B cell (primary cell): ENCODE measurements around the gene NTRK2. TPM values are rescaled to one million over a fixed set of nuclear protein-coding genes. Genes with fewer than 3 reads are reported as not detected.

Experiments
- ATAC-seq: fragments of 200-7000 bp; cut with Tn5 transposase; one replicate; pipeline ENCODE4 v1.10.0; 2021; ENCODE audit warnings: low read depth, mild to moderate bottlenecking, moderate number of reproducible peaks, moderate library complexity
- CTCF ChIA-PET: fragments of 350-600 bp; sonication (Branson Sonifier 250); formaldehyde crosslinking; loops from one replicate; lab custom pipeline; 2021; ENCODE audit warnings: antibody characterized with exemption, inconsistent platforms; lab: Charles Lee
- POLR2A ChIA-PET: fragments of 350-600 bp; sonication (Branson Sonifier 250); formaldehyde crosslinking; loops from one replicate; lab custom pipeline; 2021; ENCODE audit warnings: antibody characterized with exemption; lab: Charles Lee
- DNase-seq: peaks from one replicate; pipeline ENCODE4 v3.0.0; 2013
- H2AFZ ChIP-seq: 2 replicates; pipeline ENCODE4 v1.6.1; 2012; ENCODE audit warnings: mild to moderate bottlenecking, low read depth, low read length; ENCODE audit not compliant: insufficient read depth, poor library complexity, severe bottlenecking
- H3K27ac ChIP-seq, 2 donors: 1 replicate in 1 of 2; 2 replicates in 1 of 2; pipeline ENCODE4 v1.5.1; 2012 to 2013; ENCODE audit warnings: low read length in 2 of 2, mild to moderate bottlenecking in 2 of 2, moderate library complexity in 1 of 2
- H3K27me3 ChIP-seq, 4 experiments: fragments of 200-600 bp in 1 of 4; sonication (generic) in 1 of 4; replicated peaks in 1 of 4; 1 replicate in 2 of 4; 2 replicates in 2 of 4; pipeline versions ENCODE4 v1.6.1 to v1.7.0; 2013 to 2016; ENCODE audit warnings: low read length in 3 of 4, mild to moderate bottlenecking in 2 of 4, mixed read lengths in 1 of 4, moderate library complexity in 1 of 4; ENCODE audit not compliant: insufficient read depth in 4 of 4, control insufficient read depth in 3 of 4; ENCODE audit errors: control extremely low read depth in 1 of 4
- H3K36me3 ChIP-seq, 2 experiments: replicated peaks in 1 of 2; 1 replicate in 1 of 2; 2 replicates in 1 of 2; pipeline versions ENCODE4 v1.6.1 to v1.7.1; 2013; ENCODE audit warnings: low read length in 1 of 2; ENCODE audit not compliant: insufficient read depth in 2 of 2, control insufficient read depth in 1 of 2; ENCODE audit errors: control extremely low read depth in 1 of 2, extremely low read depth in 1 of 2
- H3K4me1 ChIP-seq, 2 donors: fragments of 200-600 bp in 1 of 2; sonication (generic) in 1 of 2; 1 replicate in 1 of 2; 2 replicates in 1 of 2; pipeline versions ENCODE4 v1.5.1 to v1.6.1; 2013 to 2017; ENCODE audit warnings: low read length in 2 of 2; ENCODE audit not compliant: control insufficient read depth in 2 of 2, insufficient read depth in 2 of 2
- H3K4me2 ChIP-seq: replicated peaks from 2 replicates; pipeline ENCODE3; 2012; ENCODE audit warnings: mild to moderate bottlenecking, low read depth, low read length; ENCODE audit not compliant: poor library complexity, severe bottlenecking
- H3K4me3 ChIP-seq, 5 experiments: fragments of 200-600 bp in 1 of 5; sonication (generic) in 1 of 5; 1 replicate in 3 of 5; 2 replicates in 2 of 5; pipeline versions ENCODE4 v1.5.1 to v1.7.0; 2011 to 2016; ENCODE audit warnings: low read length in 4 of 5, mild to moderate bottlenecking in 4 of 5, low read depth in 2 of 5, control low read depth in 1 of 5, moderate library complexity in 1 of 5; ENCODE audit not compliant: insufficient read depth in 1 of 5; ENCODE audit errors: control extremely low read depth in 1 of 5, extremely low read depth in 1 of 5
- H3K79me2 ChIP-seq: fragments of 200-600 bp; sonication (generic); one replicate; pipeline ENCODE4 v1.6.0; 2016; ENCODE audit warnings: low read length; ENCODE audit not compliant: control insufficient read depth, insufficient read depth
- H3K9ac ChIP-seq: fragments of 200-600 bp; sonication (generic); 2 replicates; pipeline ENCODE4 v1.6.1; 2017; ENCODE audit warnings: mild to moderate bottlenecking, low read length, moderate library complexity
- H3K9me3 ChIP-seq, 3 donors: one replicate each; pipeline versions ENCODE4 v1.6.1 to v1.7.1; 2013; ENCODE audit warnings: low read length in 2 of 3; ENCODE audit not compliant: control insufficient read depth in 2 of 3, insufficient read depth in 1 of 3; ENCODE audit errors: control extremely low read depth in 1 of 3
- H4K20me1 ChIP-seq: 2 replicates; pipeline ENCODE4 v1.6.0; 2012; ENCODE audit warnings: mild to moderate bottlenecking, low read length; ENCODE audit not compliant: insufficient read depth, control insufficient read depth, poor library complexity, severe bottlenecking
- H3K27ac Mint-ChIP-seq: one replicate; pipeline ENCODE4 v1.8.0; 2021; ENCODE audit warnings: mixed read lengths
- H3K27me3 Mint-ChIP-seq: one replicate; pipeline ENCODE4 v1.8.0; 2021; ENCODE audit warnings: mixed read lengths
- H3K4me1 Mint-ChIP-seq: one replicate; pipeline ENCODE4 v1.8.0; 2021; ENCODE audit warnings: mixed read lengths
- H3K4me3 Mint-ChIP-seq: one replicate; pipeline ENCODE4 v1.8.0; 2021; ENCODE audit warnings: mixed read lengths
- H3K9me3 Mint-ChIP-seq: one replicate; pipeline ENCODE4 v1.8.0; 2022; ENCODE audit warnings: mixed read lengths; ENCODE audit not compliant: insufficient read depth
- EZH2 ChIP-seq: IDR thresholded peaks from 2 replicates; pipeline ENCODE4 v1.6.1; 2012; ENCODE audit warnings: borderline replicate concordance, low read depth, mild to moderate bottlenecking, moderate library complexity, low read length; ENCODE audit not compliant: insufficient read depth, poor library complexity, severe bottlenecking
- WGBS: methylation state at CpG from one replicate; pipeline ENCODE4 v1.1.5; 2013; ENCODE audit warnings: missing lambda C conversion rate; ENCODE audit not compliant: insufficient coverage; 5-methylcytosine and 5-hydroxymethylcytosine counted together
- intact Hi-C: fragments of 100-400 bp; cut with micrococcal nuclease; formaldehyde crosslinking; loops from one replicate; pipeline ENCODE4 v1.10.0; 2022
- polyA plus RNA-seq: library from polyadenylated mRNA; depleted of rRNA; stranded (reverse); fragments of >200 nt; gene quantifications from 2 replicates; pipeline ENCODE4 v1.2.3, GENCODE V29; 2012
- total RNA-seq, 2 donors: library from RNA; stranded (reverse); fragments of 120-200 nt in 1 of 2; gene quantifications; 1 replicate in 1 of 2; 2 replicates in 1 of 2; pipeline versions ENCODE4 v1.2.3 to v1.2.4, GENCODE V29; 2013 to 2022
- TF ChIP-seq, protein P1 (sequence below): fragments of 200-600 bp; IDR thresholded peaks from one replicate; pipeline ENCODE4 v1.8.0; 2022; ENCODE audit warnings: antibody characterized with exemption, mild to moderate bottlenecking

The NTRK2 gene
- total and polyA plus RNA-seq, 2 donors (not counting 1 experiment from before 2014, with no cell fraction given), result 0.03 to 0.10 TPM

DNA sequence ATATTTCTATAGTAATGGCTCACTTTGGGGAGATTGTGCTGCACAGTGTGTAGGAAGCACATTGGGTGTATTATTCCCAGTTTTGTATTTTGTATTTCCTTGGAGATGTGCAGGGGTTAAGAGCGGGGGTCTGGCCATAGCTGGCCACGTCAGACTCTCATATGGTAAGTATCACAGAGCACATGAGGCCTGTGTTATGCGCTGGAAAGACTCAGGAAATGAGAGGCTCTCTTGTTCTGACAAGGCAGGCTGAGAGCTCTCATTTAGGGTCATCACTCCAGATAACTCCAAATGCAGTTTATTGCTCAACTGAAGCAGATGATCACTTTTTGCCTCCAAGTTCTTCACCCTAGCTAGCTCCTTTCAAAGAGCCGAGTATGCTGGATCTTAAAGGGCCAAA lies 205.7 kb downstream of the NTRK2 start:
- no peak for DNase-seq
- ChIA-PET CTCF (no interaction called here), POLR2A (no interaction called here)
- Mint-ChIP-seq H3K4me3 (no peak overlapping the region), H3K9me3 (peaks cover 2% of the 10 kb centered on the region), H3K27me3 (no peaks in the 10 kb centered on the region), H3K4me1 (no peaks in the 10 kb centered on the region), H3K27ac (no peak overlapping the region)
- no peak overlapping the region for H3K4me3 ChIP-seq
- H3K36me3 ChIP-seq, result no peaks in the 10 kb centered on the region
- no peak overlapping the region for H3K27ac ChIP-seq
- TF ChIP-seq, protein P1, sequence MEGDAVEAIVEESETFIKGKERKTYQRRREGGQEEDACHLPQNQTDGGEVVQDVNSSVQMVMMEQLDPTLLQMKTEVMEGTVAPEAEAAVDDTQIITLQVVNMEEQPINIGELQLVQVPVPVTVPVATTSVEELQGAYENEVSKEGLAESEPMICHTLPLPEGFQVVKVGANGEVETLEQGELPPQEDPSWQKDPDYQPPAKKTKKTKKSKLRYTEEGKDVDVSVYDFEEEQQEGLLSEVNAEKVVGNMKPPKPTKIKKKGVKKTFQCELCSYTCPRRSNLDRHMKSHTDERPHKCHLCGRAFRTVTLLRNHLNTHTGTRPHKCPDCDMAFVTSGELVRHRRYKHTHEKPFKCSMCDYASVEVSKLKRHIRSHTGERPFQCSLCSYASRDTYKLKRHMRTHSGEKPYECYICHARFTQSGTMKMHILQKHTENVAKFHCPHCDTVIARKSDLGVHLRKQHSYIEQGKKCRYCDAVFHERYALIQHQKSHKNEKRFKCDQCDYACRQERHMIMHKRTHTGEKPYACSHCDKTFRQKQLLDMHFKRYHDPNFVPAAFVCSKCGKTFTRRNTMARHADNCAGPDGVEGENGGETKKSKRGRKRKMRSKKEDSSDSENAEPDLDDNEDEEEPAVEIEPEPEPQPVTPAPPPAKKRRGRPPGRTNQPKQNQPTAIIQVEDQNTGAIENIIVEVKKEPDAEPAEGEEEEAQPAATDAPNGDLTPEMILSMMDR, result no peak
- no peak for TF ChIP-seq EZH2
- H3K27me3 ChIP-seq, result no peaks in the 10 kb centered on the region
- H3K9me3 ChIP-seq, result no peaks in the 10 kb centered on the region
- no peaks in the 10 kb centered on the region for H4K20me1 ChIP-seq
- intact Hi-C loops, result no loop called here
- no peak overlapping the region for H2AFZ ChIP-seq
- no peak for ATAC-seq
- no peaks in the 10 kb centered on the region for H3K79me2 ChIP-seq
- 84% methylated on average over 3 of the region's 4 CpGs for WGBS
- H3K9ac ChIP-seq, result no peak overlapping the region
- no peak overlapping the region for H3K4me2 ChIP-seq
- H3K4me1 ChIP-seq, result no peaks in the 10 kb centered on the region

DNA sequence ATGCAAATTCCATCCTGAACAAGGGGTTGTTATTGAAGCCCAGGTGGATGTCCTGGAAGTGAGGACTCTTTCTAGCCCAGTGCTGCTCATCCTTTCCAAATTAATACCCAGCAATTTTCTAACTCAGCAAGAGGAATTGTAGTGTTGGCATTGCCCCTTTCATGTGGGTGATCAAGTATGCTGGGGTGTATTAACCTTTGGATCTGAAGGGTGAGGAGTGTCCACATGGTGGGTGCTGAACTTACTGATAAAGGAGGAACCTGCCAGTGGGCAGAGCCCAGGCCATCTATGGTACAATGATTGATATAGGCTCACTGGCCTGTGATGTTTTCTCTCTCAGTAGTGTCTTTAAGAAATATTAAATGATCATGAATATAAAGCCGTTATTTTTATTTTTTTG lies 210.1 kb downstream of the NTRK2 start:
- Mint-ChIP-seq H3K4me1 (no peaks in the 10 kb centered on the region), H3K27me3 (no peaks in the 10 kb centered on the region), H3K27ac (no peak overlapping the region), H3K9me3 (no peaks in the 10 kb centered on the region), H3K4me3 (no peak overlapping the region)
- Histone ChIP-seq H3K79me2 (no peaks in the 10 kb centered on the region), H2AFZ (no peak overlapping the region), H3K27me3 (no peaks in the 10 kb centered on the region), H3K27ac (no peak overlapping the region), H3K36me3 (no peaks in the 10 kb centered on the region), H3K4me2 (no peak overlapping the region), H3K4me3 (no peak overlapping the region), H4K20me1 (no peaks in the 10 kb centered on the region), H3K4me1 (no peaks in the 10 kb centered on the region), H3K9ac (no peak overlapping the region), H3K9me3 (no peaks in the 10 kb centered on the region)
- WGBS, result no CpG with 5 or more reads among the region's 1 CpG
- ATAC-seq (no peak), DNase-seq (no peak)
- intact Hi-C loops, result no loop called here
- ChIA-PET CTCF (no interaction called here), POLR2A (no interaction called here)
- TF ChIP-seq, protein P1, result no peak
- no peak for TF ChIP-seq EZH2
